LNCaP clone FGC (cell line): Measurements from ENCODE around the gene BMP15.

Experiments
- DNase-seq: peaks from one replicate; pipeline ENCODE4 v3.0.0-alpha.2; 2011; ENCODE audit warnings: low read depth
- H3K4me3 ChIP-seq: 2 replicates; pipeline ENCODE4 v1.5.1; 2011; ENCODE audit warnings: mild to moderate bottlenecking, low read depth, low read length, control low read depth
- TF ChIP-seq, protein P1 (sequence below): IDR thresholded peaks from 2 replicates; pipeline ENCODE4 v1.5.1; 2012; ENCODE audit warnings: mild to moderate bottlenecking; ENCODE audit not compliant: control insufficient read depth, insufficient read depth; ENCODE audit errors: extremely low read depth

The BMP15 gene

GRCh38 chrX:50910685-50911176 is at the start of gene BMP15:
TSS of gene BMP15 (plus strand) at chrX:50910735. CDS start at chrX:50910784, 49 bp downstream.
- TF ChIP-seq, protein P1, sequence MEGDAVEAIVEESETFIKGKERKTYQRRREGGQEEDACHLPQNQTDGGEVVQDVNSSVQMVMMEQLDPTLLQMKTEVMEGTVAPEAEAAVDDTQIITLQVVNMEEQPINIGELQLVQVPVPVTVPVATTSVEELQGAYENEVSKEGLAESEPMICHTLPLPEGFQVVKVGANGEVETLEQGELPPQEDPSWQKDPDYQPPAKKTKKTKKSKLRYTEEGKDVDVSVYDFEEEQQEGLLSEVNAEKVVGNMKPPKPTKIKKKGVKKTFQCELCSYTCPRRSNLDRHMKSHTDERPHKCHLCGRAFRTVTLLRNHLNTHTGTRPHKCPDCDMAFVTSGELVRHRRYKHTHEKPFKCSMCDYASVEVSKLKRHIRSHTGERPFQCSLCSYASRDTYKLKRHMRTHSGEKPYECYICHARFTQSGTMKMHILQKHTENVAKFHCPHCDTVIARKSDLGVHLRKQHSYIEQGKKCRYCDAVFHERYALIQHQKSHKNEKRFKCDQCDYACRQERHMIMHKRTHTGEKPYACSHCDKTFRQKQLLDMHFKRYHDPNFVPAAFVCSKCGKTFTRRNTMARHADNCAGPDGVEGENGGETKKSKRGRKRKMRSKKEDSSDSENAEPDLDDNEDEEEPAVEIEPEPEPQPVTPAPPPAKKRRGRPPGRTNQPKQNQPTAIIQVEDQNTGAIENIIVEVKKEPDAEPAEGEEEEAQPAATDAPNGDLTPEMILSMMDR = no peak
- no peak for DNase-seq
- H3K4me3 ChIP-seq = no peak within 1 kb of the TSS

GRCh38 chrX:50863471-50863870 is 47.1 kb upstream of the BMP15 start:
- no peak overlapping the region for H3K4me3 ChIP-seq
- TF ChIP-seq, protein P1 = no peak
- no peak for DNase-seq

DNA sequence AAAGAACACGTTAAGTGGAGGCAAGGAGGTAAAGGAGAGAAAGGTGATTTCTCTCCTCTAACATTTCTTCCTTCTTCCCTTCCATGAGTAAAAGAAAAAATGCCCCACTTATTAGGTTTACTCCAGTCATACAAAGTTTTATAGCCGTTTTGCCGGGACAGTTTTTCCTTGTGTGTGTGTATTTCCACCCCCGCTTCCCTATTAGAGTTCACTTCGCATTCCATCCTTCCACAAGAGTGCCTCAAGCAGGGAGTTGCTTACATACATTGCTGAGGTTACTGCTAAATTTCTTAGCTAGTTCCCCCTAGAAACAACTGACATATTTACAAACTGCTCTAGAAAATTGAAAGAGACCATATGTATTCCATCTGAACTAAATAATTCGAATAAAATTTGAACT is 45.2 kb upstream of the BMP15 start:
- TF ChIP-seq, protein P1 = no peak
- no peak overlapping the region for H3K4me3 ChIP-seq
- DNase-seq = no peak

DNA sequence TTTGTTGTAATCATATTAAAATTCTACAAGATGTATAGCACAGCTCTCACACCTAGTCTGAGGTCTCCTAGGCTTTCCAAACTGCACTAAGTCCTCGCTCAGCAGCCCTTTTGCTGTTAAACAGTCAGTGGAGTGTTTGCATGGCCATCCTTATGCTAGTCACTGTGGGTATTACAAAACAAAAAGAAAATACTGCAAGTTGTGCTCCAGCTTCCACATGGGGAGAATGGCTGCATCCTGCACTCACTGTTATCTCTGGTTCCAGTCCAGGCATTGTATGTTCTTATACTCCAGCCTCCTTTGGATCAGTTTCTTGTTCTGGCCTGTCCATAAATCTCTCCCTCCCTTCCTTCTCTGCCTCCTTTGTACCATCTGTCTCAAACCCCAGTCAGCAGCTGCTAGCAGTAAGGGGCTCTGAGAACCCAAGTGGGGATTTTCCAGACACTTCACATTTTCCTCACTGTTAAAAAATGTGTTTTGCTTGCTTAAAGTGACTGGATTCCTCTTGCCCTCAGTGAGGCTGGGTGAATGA is 38.5 kb upstream of the BMP15 start:
- TF ChIP-seq, protein P1 = no peak
- no peak for DNase-seq
- H3K4me3 ChIP-seq = no peak overlapping the region

GRCh38 chrX:50874876-50875275 is 35.7 kb upstream of the BMP15 start:
- TF ChIP-seq, protein P1 = no peak
- DNase-seq = no peak
- no peak overlapping the region for H3K4me3 ChIP-seq

- TF ChIP-seq, protein P1 = no peak
- no peak for DNase-seq
- no peak overlapping the region for H3K4me3 ChIP-seq
Measured at GRCh38 chrX:50876551-50876950, 34.0 kb upstream of the BMP15 start.

GRCh38 chrX:50877310-50877709 is 33.2 kb upstream of the BMP15 start:
- H3K4me3 ChIP-seq = no peak overlapping the region
- TF ChIP-seq, protein P1 = no peak
- DNase-seq = no peak
